ENCODE data around the gene GSTM1.

DNA sequence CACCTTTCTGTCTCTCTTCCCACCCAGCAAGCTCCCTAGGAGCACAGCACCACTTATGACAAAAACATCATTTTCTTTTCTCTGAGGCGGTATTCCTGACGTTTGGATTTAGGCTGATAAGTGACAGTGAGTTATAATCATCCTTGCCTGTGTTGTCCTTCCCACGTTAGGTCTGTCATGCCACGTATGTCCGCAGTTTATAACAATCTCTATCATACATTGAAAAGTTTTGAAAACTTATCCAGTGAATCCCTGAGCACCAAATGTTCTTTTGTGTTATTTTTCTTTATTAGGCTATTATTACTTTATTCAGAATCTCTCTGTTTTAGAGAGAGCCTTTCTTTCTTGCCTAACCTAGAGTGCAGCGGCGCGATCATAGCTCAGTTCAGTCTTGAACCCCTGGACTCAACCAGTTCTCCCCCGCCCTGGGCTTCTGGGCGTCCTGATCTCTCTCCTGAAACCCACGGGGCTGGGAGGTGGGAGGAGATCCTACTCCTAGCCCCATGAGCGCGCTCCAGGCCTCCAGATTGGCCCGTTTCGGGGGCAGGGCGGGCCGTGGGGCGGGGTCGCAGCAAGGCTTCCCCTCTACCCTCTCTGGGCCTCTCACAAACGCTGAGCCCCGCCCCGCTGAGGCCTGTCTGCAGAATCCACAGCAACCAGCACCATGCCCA, 20.0 kb upstream of the GSTM1 start, which contains the start of gene GSTM2:
- TF ChIP-seq CTCF (IDR thresholded peaks at IDR 0.05) (no peak), EZH2 (IDR thresholded peaks at IDR 0.05) (no peak), EZH2phosphoT487 (IDR thresholded peaks at IDR 0.05) (no peak)

Data from neural progenitor cell (in vitro differentiated cells).